PC-3 (cell line): ENCODE measurements around the gene FOXO3. TPM values are rescaled to one million over a fixed set of nuclear protein-coding genes. Genes with fewer than 3 reads are reported as not detected.

ENCODE experiments used
- ATAC-seq: fragments of 200-7000 bp; cut with Tn5 transposase; 2 replicates; pipeline ENCODE4 v1.9.1; 2020; ENCODE audit warnings: mild to moderate bottlenecking, moderate library complexity
- BruUV-seq: library from RNA; stranded (reverse); fragments of 400-500 nt; replicated peaks from 2 replicates; lab custom pipeline; 2021; lab: Mats Ljungman, UMichigan
- CTCF ChIA-PET: fragments of 300-600 bp; sonication (Branson Sonifier 250); formaldehyde crosslinking; loops from one replicate; lab custom pipeline; 2022; ENCODE audit warnings: antibody characterized with exemption; lab: Charles Lee
- POLR2A ChIA-PET: fragments of 300-600 bp; sonication (Branson Sonifier 250); formaldehyde crosslinking; loops from one replicate; lab custom pipeline; 2022; ENCODE audit warnings: antibody characterized with exemption; ENCODE audit not compliant: unreplicated experiment; lab: Charles Lee
- DNase-seq: peaks from one replicate; pipeline ENCODE4 v3.0.0-alpha.2; 2015
- H2AFZ ChIP-seq: fragments of 300-600 bp; sonication (generic); 2 replicates; pipeline ENCODE4 v1.6.0; 2016; ENCODE audit warnings: antibody characterized with exemption, low read length
- H3F3A ChIP-seq: fragments of 300-600 bp; sonication (generic); one replicate; pipeline ENCODE4 v1.6.0; 2017; ENCODE audit warnings: antibody characterized with exemption, low read length, control low read depth, mild to moderate bottlenecking; ENCODE audit not compliant: unreplicated experiment
- H3K27ac ChIP-seq: fragments of 300-600 bp; sonication (generic); 2 replicates; pipeline ENCODE4 v1.5.1; 2016; ENCODE audit warnings: mild to moderate bottlenecking, low read length
- H3K27me3 ChIP-seq: fragments of 300-600 bp; sonication (generic); 2 replicates; pipeline ENCODE4 v1.6.1; 2016; ENCODE audit warnings: low read length, mixed read lengths
- H3K36me3 ChIP-seq: fragments of 300-600 bp; sonication (generic); 2 replicates; pipeline ENCODE4 v1.6.1; 2016; ENCODE audit warnings: low read depth, mixed run types, low read length, mixed read lengths
- H3K4me1 ChIP-seq: fragments of 300-600 bp; sonication (generic); 2 replicates; pipeline ENCODE4 v1.5.1; 2016; ENCODE audit warnings: low read length; ENCODE audit not compliant: insufficient read depth
- H3K4me2 ChIP-seq: fragments of 300-600 bp; sonication (generic); 2 replicates; pipeline ENCODE4 v1.6.0; 2016; ENCODE audit warnings: low read length
- H3K4me3 ChIP-seq: fragments of 300-600 bp; sonication (generic); 2 replicates; pipeline ENCODE4 v1.5.1; 2016; ENCODE audit warnings: mild to moderate bottlenecking, low read length, mixed read lengths
- H3K79me2 ChIP-seq: fragments of 300-600 bp; sonication (generic); 2 replicates; pipeline ENCODE4 v1.6.1; 2017; ENCODE audit warnings: low read length, mixed read lengths
- H3K9ac ChIP-seq: fragments of 300-600 bp; sonication (generic); 2 replicates; pipeline ENCODE4 v1.6.0; 2016; ENCODE audit warnings: mild to moderate bottlenecking, low read length
- H3K9me2 ChIP-seq: fragments of 300-600 bp; sonication (generic); replicated peaks from 2 replicates; pipeline ENCODE4 v1.6.1; 2016; ENCODE audit warnings: mixed run types, low read length, mixed read lengths
- H3K9me3 ChIP-seq: fragments of 300-600 bp; sonication (generic); 2 replicates; pipeline ENCODE4 v1.6.1; 2016; ENCODE audit warnings: low read length, mixed read lengths
- H4K20me1 ChIP-seq: fragments of 300-600 bp; sonication (generic); 2 replicates; pipeline ENCODE4 v1.6.1; 2016; ENCODE audit warnings: low read length, mixed read lengths
- CTCF ChIP-seq: fragments of 300-600 bp; sonication (generic); conservative IDR thresholded peaks from 2 replicates; pipeline ENCODE4 v1.5.1; 2017; ENCODE audit warnings: antibody characterized with exemption, low read depth, mild to moderate bottlenecking, low read length
- EZH2 ChIP-seq: fragments of 300-600 bp; sonication (generic); IDR thresholded peaks from one replicate; pipeline ENCODE4 v1.6.1; 2017; ENCODE audit warnings: antibody characterized with exemption, mild to moderate bottlenecking, low read length; ENCODE audit not compliant: unreplicated experiment
- EZH2phosphoT487 ChIP-seq: fragments of 300-600 bp; sonication (generic); IDR thresholded peaks from 2 replicates; pipeline ENCODE4 v1.6.1; 2018; ENCODE audit warnings: mild to moderate bottlenecking, antibody characterized with exemption, low read length, borderline replicate concordance
- intact Hi-C: fragments of 100-400 bp; cut with micrococcal nuclease; formaldehyde crosslinking; loops from 2 replicates; pipeline ENCODE4 v1.9.0; 2023
- total RNA-seq: library from RNA; depleted of rRNA; stranded (reverse); fragments of >200 nt; gene quantifications from 2 replicates; pipeline ENCODE4 v1.2.3, GENCODE V29; 2014

Gene FOXO3
- total RNA-seq, 1 experiment from 2014 or later, result 12.8 TPM

GRCh38 chr6:108714101-108714765, 153.5 kb downstream of the FOXO3 start:
- no peaks in the 10 kb centered on the region for H3K79me2 ChIP-seq
- TF ChIP-seq EZH2, result no peak
- TF ChIP-seq EZH2phosphoT487, result no peak
- no peak for TF ChIP-seq CTCF
- POLR2A ChIA-PET, result no interaction called here
- no peaks in the 10 kb centered on the region for H3K9me3 ChIP-seq
- no peaks in the 10 kb centered on the region for H4K20me1 ChIP-seq
- no peak for ATAC-seq
- no peaks in the 10 kb centered on the region for H3K9me2 ChIP-seq
- H3K4me3 ChIP-seq, result no peak overlapping the region
- no peak overlapping the region for H3K27ac ChIP-seq
- CTCF ChIA-PET, result no interaction called here
- intact Hi-C loops, result no loop called here
- H3K27me3 ChIP-seq, result no peaks in the 10 kb centered on the region
- no peaks in the 10 kb centered on the region for H3F3A ChIP-seq
- H3K36me3 ChIP-seq, result no peaks in the 10 kb centered on the region
- H3K4me1 ChIP-seq, result peaks cover 7% of the 10 kb centered on the region
- no peak for DNase-seq
- H3K4me2 ChIP-seq, result no peak overlapping the region
- no peak overlapping the region for H2AFZ ChIP-seq
- H3K9ac ChIP-seq, result no peak overlapping the region
- no TSS peak for BruUV-seq

- BruUV-seq, result no TSS peak
- H3K9me2 ChIP-seq, result no peaks in the 10 kb centered on the region
- H3K27me3 ChIP-seq, result no peaks in the 10 kb centered on the region
- ChIA-PET POLR2A (no interaction called here), CTCF (no interaction called here)
- DNase-seq, result no peak
- H3K79me2 ChIP-seq, result no peaks in the 10 kb centered on the region
- no peaks in the 10 kb centered on the region for H3F3A ChIP-seq
- no peaks in the 10 kb centered on the region for H4K20me1 ChIP-seq
- H3K9ac ChIP-seq, result no peak overlapping the region
- no peak overlapping the region for H3K4me2 ChIP-seq
- H3K27ac ChIP-seq, result no peak overlapping the region
- no peak for ATAC-seq
- H3K9me3 ChIP-seq, result no peaks in the 10 kb centered on the region
- peaks cover 7% of the 10 kb centered on the region for H3K4me1 ChIP-seq
- no peak overlapping the region for H3K4me3 ChIP-seq
- H3K36me3 ChIP-seq, result no peaks in the 10 kb centered on the region
- TF ChIP-seq EZH2phosphoT487 (no peak), CTCF (no peak), EZH2 (no peak)
- no peak overlapping the region for H2AFZ ChIP-seq
- intact Hi-C loops, result no loop called here
These were observed 154.2 kb downstream of the FOXO3 start for GRCh38 chr6:108714766-108715414.

- Histone ChIP-seq H3K9ac (no peak overlapping the region), H3F3A (no peaks in the 10 kb centered on the region), H3K27ac (no peak overlapping the region), H3K4me3 (no peak overlapping the region), H2AFZ (no peak overlapping the region), H3K79me2 (no peaks in the 10 kb centered on the region), H4K20me1 (no peaks in the 10 kb centered on the region), H3K27me3 (no peaks in the 10 kb centered on the region), H3K9me2 (no peaks in the 10 kb centered on the region), H3K4me2 (no peak overlapping the region), H3K9me3 (no peaks in the 10 kb centered on the region), H3K36me3 (no peaks in the 10 kb centered on the region), H3K4me1 (peaks cover 7% of the 10 kb centered on the region)
- CTCF ChIA-PET, result no interaction called here
- intact Hi-C loops, result no loop called here
- POLR2A ChIA-PET, result no interaction called here
- no peak for TF ChIP-seq EZH2
- no peak for TF ChIP-seq CTCF
- no peak for TF ChIP-seq EZH2phosphoT487
- BruUV-seq, result no TSS peak
- ATAC-seq (no peak), DNase-seq (no peak)
These were observed 155.1 kb downstream of the FOXO3 start for GRCh38 chr6:108715832-108716231.
